Activated T-helper 1 cell treated with anti-CD3 and anti-CD28 coated beads, Interleukin-12 subunit alpha, Interleukin-12 subunit beta, Interleukin-2, Interleukin-4 antibody, amounts not matched to agents 30 ng/mL and 10 ng/mL and 1 ng/mL, durations not matched to agents 14 hours and 24 hours and 36 hours (primary cell): ENCODE measurements around the gene RAMACL. TPM values are rescaled to one million over a fixed set of nuclear protein-coding genes. Genes with fewer than 3 reads are reported as not detected.
"Not testable (repeated sequence)": the region's sequence is repeated elsewhere in the genome, so short reads cannot be mapped to it uniquely, and the experiment has no call there.

Source experiments
- DNase-seq: peaks from one replicate; pipeline ENCODE4 v3.0.0; 2021; ENCODE audit warnings: low spot score
- H3K27ac Mint-ChIP-seq: one replicate; pipeline ENCODE4 v1.8.0; 2021; ENCODE audit warnings: mild to moderate bottlenecking, mixed read lengths
- H3K27me3 Mint-ChIP-seq: one replicate; pipeline ENCODE4 v1.8.0; 2022; ENCODE audit warnings: mild to moderate bottlenecking, moderate library complexity, mixed read lengths; ENCODE audit not compliant: insufficient read depth
- H3K36me3 Mint-ChIP-seq: one replicate; pipeline ENCODE4 v1.8.0; 2021; ENCODE audit warnings: low read depth, mixed read lengths
- H3K4me1 Mint-ChIP-seq: one replicate; pipeline ENCODE4 v1.8.0; 2021; ENCODE audit warnings: low read depth, mixed read lengths
- H3K4me3 Mint-ChIP-seq: one replicate; pipeline ENCODE4 v1.8.0; 2021; ENCODE audit warnings: mild to moderate bottlenecking, moderate library complexity, mixed read lengths
- H3K9me3 Mint-ChIP-seq: one replicate; pipeline ENCODE4 v1.8.0; 2021; ENCODE audit warnings: mixed read lengths
- intact Hi-C: fragments of 100-400 bp; cut with micrococcal nuclease; formaldehyde crosslinking; loops from one replicate; pipeline ENCODE4 v1.15.1; 2024
- total RNA-seq: library from RNA; stranded (reverse); gene quantifications from 2 replicates; pipeline ENCODE4 v1.2.3, GENCODE V29; 2022

Gene RAMACL
- total RNA-seq: 0.29 and 0.42 TPM in 2 replicates

GRCh38 chr6:166586424-166587156 is at the start of gene RAMACL:
Gene RAMACL, minus strand, starts transcription at chr6:166586678. Its CDS starts 201 bp downstream, at chr6:166586477.
- Mint-ChIP-seq H3K4me3 (no peak within 1 kb of the TSS), H3K36me3 (no peaks in the 10 kb centered on the region), H3K27ac (no peak within 1 kb of the TSS), H3K9me3 (no peaks in the 10 kb centered on the region), H3K27me3 (no peaks in the 10 kb centered on the region), H3K4me1 (peaks cover 15% of the 10 kb centered on the region)
- peak; percentile 22 for DNase-seq
- intact Hi-C loops: no loop called here

- Mint-ChIP-seq H3K36me3 (no peaks in the 10 kb centered on the region), H3K4me1 (peaks cover 12% of the 10 kb centered on the region), H3K4me3 (no peak overlapping the region), H3K27ac (no peak overlapping the region), H3K9me3 (no peaks in the 10 kb centered on the region), H3K27me3 (peaks cover 15% of the 10 kb centered on the region)
- intact Hi-C loops: no loop called here
- DNase-seq: no peak
Observed at GRCh38 chr6:166635013-166635970, 48.8 kb upstream of the RAMACL start.

DNA sequence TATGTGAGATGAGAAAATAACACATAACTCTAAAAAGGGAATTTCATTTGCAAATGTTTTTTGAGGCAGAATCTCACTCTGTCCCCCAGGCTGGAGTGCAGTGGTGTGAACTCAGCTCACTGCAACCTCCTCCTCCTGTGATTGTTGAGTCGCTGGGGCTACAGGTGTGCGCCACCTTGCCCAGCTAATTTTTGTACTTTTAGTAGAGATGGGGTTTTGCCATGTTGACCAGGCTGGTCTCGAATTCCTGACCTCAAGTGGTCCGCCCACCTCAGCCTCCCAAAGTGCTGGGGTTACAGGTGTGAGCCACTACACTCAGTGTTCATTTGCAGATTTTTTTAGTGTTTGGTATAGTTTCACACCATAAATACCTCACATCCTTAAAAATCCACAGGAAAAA is 48.1 kb upstream of the RAMACL start:
- H3K4me3 Mint-ChIP-seq, DNase-seq, H3K27ac Mint-ChIP-seq, H3K36me3 Mint-ChIP-seq, H3K9me3 Mint-ChIP-seq, H3K4me1 Mint-ChIP-seq, intact Hi-C loops: not testable (repeated sequence)
- H3K27me3 Mint-ChIP-seq: peaks cover 18% of the 10 kb centered on the region

DNA sequence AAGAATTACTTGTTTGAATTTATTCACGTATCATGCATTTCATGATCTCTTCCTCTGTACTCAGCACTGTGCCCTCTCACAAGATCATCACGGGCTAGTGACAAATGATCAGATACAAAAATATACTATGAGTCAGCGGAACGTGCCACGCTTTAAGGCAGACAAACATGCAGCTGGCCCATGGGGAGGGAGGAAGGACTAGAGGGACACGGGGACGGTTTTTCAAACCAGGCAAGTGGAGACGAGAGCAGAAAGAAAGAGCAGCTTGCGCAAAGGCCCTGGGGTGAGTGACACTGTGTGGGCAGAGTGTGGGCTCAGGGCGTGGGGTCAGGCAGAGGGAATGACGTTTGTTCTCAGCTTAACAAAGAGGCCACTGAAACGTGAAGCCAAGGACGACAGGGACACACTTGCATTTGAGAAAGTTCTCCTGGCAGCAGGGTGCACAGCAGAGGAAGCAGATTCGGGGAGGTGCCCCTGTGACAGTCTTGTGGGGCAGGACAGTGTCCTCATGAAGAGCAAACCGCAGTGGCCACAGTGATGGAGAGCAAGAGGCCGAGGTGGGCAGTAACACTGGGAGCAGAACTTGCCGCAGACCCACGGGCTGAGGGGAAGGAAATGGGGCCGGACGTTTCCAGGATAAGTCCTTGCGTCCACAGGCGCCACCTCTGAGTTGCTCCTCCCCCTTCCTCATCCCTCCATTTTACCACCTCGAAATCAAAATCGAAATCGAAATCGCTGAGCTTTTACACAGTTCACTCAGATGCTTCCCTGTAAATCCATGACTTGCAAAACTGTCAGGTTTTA is 47.5 kb upstream of the RAMACL start:
- no peak overlapping the region for H3K4me3 Mint-ChIP-seq
- peaks cover 10% of the 10 kb centered on the region for H3K4me1 Mint-ChIP-seq
- no peak overlapping the region for H3K27ac Mint-ChIP-seq
- H3K36me3 Mint-ChIP-seq: no peaks in the 10 kb centered on the region
- peaks cover 21% of the 10 kb centered on the region for H3K27me3 Mint-ChIP-seq
- intact Hi-C loops: no loop called here
- no peaks in the 10 kb centered on the region for H3K9me3 Mint-ChIP-seq
- no peak for DNase-seq

GRCh38 chr6:166632731-166633130 is 46.3 kb upstream of the RAMACL start:
- no peak overlapping the region for H3K4me3 Mint-ChIP-seq
- intact Hi-C loops: no loop called here
- no peak for DNase-seq
- H3K9me3 Mint-ChIP-seq: no peaks in the 10 kb centered on the region
- H3K27me3 Mint-ChIP-seq: peaks cover 22% of the 10 kb centered on the region
- H3K27ac Mint-ChIP-seq: no peak overlapping the region
- peaks cover 19% of the 10 kb centered on the region for H3K4me1 Mint-ChIP-seq
- no peaks in the 10 kb centered on the region for H3K36me3 Mint-ChIP-seq

- Mint-ChIP-seq H3K27ac (no peak overlapping the region), H3K4me3 (no peak overlapping the region), H3K9me3 (no peaks in the 10 kb centered on the region), H3K4me1 (peaks cover 28% of the 10 kb centered on the region), H3K36me3 (no peaks in the 10 kb centered on the region), H3K27me3 (peaks cover 34% of the 10 kb centered on the region)
- intact Hi-C loops: no loop called here
- no peak for DNase-seq
Observed at GRCh38 chr6:166630462-166630861, 44.0 kb upstream of the RAMACL start.

DNA sequence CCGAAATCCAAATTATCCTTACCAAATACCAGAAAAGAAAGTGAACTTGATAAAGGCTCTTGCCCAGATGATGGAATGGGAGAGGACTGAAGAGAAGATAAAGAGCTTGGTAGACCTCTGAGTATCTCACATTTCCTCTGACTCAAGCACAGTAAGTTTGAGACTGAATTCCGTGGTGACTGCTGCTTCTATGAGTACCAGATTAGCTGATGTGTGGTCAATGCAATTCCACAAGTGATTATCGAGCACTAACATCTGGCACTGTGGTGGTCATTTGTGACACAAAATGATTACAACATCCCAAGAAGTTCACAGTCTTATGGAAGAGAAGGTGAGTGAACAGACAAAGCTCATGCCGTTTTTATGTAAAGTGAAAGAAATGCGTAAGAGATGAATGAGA is 43.1 kb upstream of the RAMACL start:
- no peak overlapping the region for H3K4me3 Mint-ChIP-seq
- intact Hi-C loops: loop anchor here (2.0 to 5.0 kb wide), 2 partner anchors 352 to 1197 kb away; partner anchors contain the start of gene AFDN
- H3K36me3 Mint-ChIP-seq: no peaks in the 10 kb centered on the region
- peaks cover 29% of the 10 kb centered on the region for H3K4me1 Mint-ChIP-seq
- DNase-seq: no peak
- no peak overlapping the region for H3K27ac Mint-ChIP-seq
- peaks cover 39% of the 10 kb centered on the region for H3K27me3 Mint-ChIP-seq
- H3K9me3 Mint-ChIP-seq: no peaks in the 10 kb centered on the region

GRCh38 chr6:166627875-166628801 is 41.7 kb upstream of the RAMACL start:
- Mint-ChIP-seq H3K4me1 (peaks cover 29% of the 10 kb centered on the region), H3K36me3 (no peaks in the 10 kb centered on the region), H3K4me3 (peak overlapping the region; percentile 87), H3K9me3 (no peaks in the 10 kb centered on the region), H3K27me3 (peaks cover 42% of the 10 kb centered on the region), H3K27ac (peak overlapping the region; percentile 79)
- DNase-seq: peak; percentile 53
- intact Hi-C loops: loop anchor here (1.0 to 5.0 kb wide), 12 partner anchors 39 to 1199 kb away; partner anchors contain the start of genes AFDN and CEP43

GRCh38 chr6:166627033-166627874 is 40.8 kb upstream of the RAMACL start, which contains the start of gene RPS6KA2:
Gene RPS6KA2, minus strand, starts transcription at chr6:166627251. Its CDS starts 232 bp downstream, at chr6:166627019.
- DNase-seq: peak; percentile 100
- Mint-ChIP-seq H3K27me3 (peaks cover 48% of the 10 kb centered on the region), H3K4me3 (peak within 1 kb of the TSS; percentile 87), H3K9me3 (no peaks in the 10 kb centered on the region), H3K27ac (peak within 1 kb of the TSS; percentile 79), H3K4me1 (peaks cover 29% of the 10 kb centered on the region), H3K36me3 (no peaks in the 10 kb centered on the region)
- intact Hi-C loops: loop anchor here (1.0 to 5.0 kb wide), 10 partner anchors 38 to 724 kb away; partner anchors contain the start of gene CEP43

GRCh38 chr6:166626177-166627032 is 39.9 kb upstream of the RAMACL start:
- Mint-ChIP-seq H3K9me3 (no peaks in the 10 kb centered on the region), H3K4me3 (peak overlapping the region; percentile 82), H3K36me3 (no peaks in the 10 kb centered on the region), H3K27me3 (peaks cover 46% of the 10 kb centered on the region), H3K27ac (no peak overlapping the region), H3K4me1 (peaks cover 29% of the 10 kb centered on the region)
- peak; percentile 8 for DNase-seq
- intact Hi-C loops: loop anchor here (1.0 to 5.0 kb wide), 10 partner anchors 38 to 724 kb away; partner anchors contain the start of gene CEP43
